ENCODE data around the gene LMBR1.
"Not testable (repeated sequence)": the region's sequence is repeated elsewhere in the genome, so short reads cannot be mapped to it uniquely, and the experiment has no call there.

LMBR1 gene

GRCh38 chr7:156909574-156910252 lies 16.7 kb upstream of the LMBR1 start:
- DNase-seq; intact Hi-C loops (cut with DNase I): not testable (repeated sequence)

DNA sequence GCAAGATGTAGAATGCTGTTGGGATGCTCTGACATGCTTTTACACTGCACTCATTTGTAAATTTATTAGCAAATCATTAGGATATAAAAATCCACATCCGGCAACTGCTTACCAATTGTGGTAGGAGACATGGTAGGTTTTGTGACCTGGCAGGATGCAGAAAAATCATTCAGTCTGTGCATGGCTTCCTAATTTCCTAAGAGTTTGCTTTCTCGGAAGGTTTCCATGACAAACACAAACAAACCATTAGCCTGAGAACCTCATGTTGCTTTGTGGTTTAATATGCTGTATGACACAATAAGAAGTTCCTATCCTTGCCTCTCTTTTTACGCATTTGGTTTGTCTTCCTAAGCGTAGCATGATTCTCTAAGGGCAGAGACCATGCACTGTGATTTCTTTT lies 14.7 kb upstream of the LMBR1 start:
- intact Hi-C loops (cut with DNase I): no loop called here
- DNase-seq: no peak

DNA sequence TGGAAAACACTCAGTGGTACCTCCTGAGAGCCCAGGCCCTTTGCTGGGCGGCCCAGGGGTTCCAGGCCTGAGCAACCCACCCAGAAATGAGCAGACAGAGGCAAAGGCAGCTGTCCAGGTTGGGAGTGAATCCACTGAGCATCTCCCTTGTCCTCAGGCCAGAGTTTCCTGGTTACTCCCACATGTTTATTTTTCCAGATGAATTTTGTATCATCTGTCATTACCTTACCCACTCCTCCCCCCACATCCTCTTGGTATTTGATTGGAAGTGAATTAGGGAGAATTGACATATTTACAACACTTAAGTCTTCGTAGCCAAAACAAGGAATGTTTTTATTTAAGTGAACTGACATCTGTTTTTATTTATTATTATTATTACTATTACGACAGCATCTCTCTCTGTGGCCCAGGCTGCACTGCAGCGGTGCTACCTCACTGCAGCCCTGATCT lies 13.2 kb upstream of the LMBR1 start:
- no peak for DNase-seq
- intact Hi-C loops (cut with DNase I): no loop called here

GRCh38 chr7:156903232-156903909 lies 10.4 kb upstream of the LMBR1 start:
- no peak for DNase-seq
- intact Hi-C loops (cut with DNase I): no loop called here

DNA sequence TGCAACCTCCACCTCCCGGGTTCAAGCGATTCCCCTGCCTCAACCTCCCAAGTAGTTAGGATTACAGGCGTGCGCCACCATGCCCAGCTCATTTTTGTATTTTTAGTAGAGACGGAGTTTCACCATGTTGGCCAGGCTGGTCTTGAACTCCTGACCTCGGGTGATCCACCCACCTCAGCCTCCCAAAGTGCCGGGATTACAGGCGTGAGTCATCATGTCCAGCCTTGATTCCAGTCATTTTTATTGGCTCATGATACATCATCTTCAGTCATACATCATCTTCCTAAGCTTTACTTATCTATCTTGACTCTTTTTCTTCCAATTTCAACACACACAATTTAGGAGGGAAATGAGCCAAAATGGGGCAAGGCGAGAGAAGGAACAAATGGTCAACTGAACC lies 7.1 kb upstream of the LMBR1 start:
- intact Hi-C loops (cut with DNase I): not testable (repeated sequence)

GRCh38 chr7:156898938-156899337 lies 6.0 kb upstream of the LMBR1 start:
- intact Hi-C loops (cut with DNase I): loop anchor here (10.0 kb wide), 2 partner anchors 246 to 436 kb away; partner anchors contain the start of gene DNAJB6
- DNase-seq: no peak

More for the DNA sequence above, 7.1 kb upstream of the LMBR1 start:
- not testable (repeated sequence) for DNase-seq

- intact Hi-C loops (cut with DNase I): loop anchor here (10.0 kb wide), 2 partner anchors 247 to 437 kb away; partner anchors contain the start of gene DNAJB6
- DNase-seq: peak in 1 of 42 donors; percentile 21
Observed at GRCh38 chr7:156897673-156898072, 4.7 kb upstream of the LMBR1 start.

GRCh38 chr7:156896388-156897022 lies 3.5 kb upstream of the LMBR1 start:
- no peak for DNase-seq
- intact Hi-C loops (cut with DNase I): loop anchor here (10.0 kb wide), 2 partner anchors 248 to 438 kb away; partner anchors contain the start of gene DNAJB6

GRCh38 chr7:156895024-156895780 lies 2.2 kb upstream of the LMBR1 start:
- intact Hi-C loops (cut with DNase I): loop anchor here (10.0 kb wide), 2 partner anchors 250 to 440 kb away; partner anchors contain the start of gene DNAJB6
- DNase-seq: no peak

DNA sequence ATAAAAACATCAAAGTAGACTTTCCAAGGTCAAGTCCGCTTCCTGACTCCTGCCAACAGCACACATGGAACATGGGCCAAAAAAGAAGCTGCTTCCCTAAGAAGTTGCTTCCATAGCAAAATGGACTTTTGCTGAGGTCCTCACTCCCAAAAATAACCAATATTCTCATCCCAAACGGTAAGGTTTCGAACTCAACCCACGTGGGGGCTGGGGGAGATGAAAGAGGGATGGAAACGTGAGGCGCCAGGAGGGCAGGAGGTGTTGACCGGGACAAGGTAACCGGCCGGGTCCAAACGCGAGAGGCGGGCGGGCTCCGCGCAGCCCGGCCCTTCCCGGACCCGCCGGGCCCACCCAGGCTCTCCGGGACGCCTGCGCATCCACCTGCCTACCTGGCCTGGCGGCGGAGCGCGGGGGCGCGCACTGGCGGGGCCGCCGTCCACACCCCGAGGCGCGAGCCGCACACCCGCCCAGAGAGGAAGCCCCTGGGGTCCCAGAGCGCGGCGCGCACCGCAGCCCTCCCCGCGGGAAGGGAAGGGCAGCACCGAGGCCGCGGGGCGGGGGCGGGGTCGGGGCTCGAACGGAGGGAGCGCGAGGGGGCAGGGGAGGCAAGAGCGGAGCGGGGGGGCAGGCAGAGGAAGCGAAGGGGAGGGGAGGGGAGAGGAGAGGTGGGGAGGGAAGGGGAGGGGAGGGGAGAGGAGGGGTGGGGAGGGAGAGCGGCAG lies 742 bp downstream of the LMBR1 start:
- DNase-seq: peak in 34 of 42 donors; percentile 12 to 69 (median 40)
- intact Hi-C loops (cut with DNase I): loop anchor here (10.0 kb wide), 2 partner anchors 253 to 443 kb away; partner anchors contain the start of gene DNAJB6

DNA sequence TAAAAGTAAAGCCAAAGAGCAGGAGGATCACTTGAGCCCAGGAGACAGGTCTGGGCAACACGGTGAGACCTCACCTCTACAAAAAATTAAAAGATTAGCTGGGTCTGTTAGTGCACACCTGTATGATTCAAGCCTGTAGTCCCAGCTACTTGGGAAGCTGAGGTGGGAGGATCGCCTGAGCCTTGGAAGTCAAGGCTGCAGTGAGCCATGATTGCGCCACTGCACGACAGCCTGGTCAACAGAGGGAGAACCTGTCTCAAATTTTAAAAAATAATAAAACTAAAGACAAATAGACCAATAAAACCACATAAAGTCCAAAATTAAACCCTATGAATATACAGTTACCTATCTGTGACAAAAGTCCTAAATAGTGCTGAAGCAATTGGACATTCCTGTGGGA lies 3.2 kb downstream of the LMBR1 start:
- DNase-seq: no peak
- intact Hi-C loops (cut with DNase I): loop anchor here (10.0 kb wide), 2 partner anchors 255 to 445 kb away; partner anchors contain the start of gene DNAJB6

DNA sequence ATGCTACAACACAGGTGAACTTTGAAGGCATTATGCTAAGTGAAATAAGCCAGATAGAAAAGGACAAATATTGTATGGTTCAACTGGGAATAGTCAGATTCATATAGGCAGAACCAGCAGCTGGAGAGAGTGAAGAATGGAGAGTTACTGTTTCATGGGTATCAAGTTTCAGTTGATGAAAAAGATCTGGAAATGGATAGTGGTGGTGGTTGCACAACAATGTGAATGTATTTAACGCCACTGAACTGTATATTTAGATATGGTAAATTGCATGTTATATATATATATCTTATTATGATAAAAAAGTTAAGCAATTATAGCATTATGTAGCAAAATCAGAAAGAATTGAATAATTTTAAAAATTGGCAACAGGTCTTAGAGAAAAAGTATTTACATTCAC lies 3.9 kb downstream of the LMBR1 start:
- no peak for DNase-seq
- intact Hi-C loops (cut with DNase I): no loop called here

GRCh38 chr7:156886020-156886795 lies 6.8 kb downstream of the LMBR1 start:
- intact Hi-C loops (cut with DNase I): no loop called here
- no peak for DNase-seq

- DNase-seq: no peak
- intact Hi-C loops (cut with DNase I): no loop called here
Observed at GRCh38 chr7:156881679-156882078, 11.3 kb downstream of the LMBR1 start.

- DNase-seq: no peak
- intact Hi-C loops (cut with DNase I): no loop called here
Observed at GRCh38 chr7:156875766-156876165, 17.2 kb downstream of the LMBR1 start.

GRCh38 chr7:156868363-156868762 lies 24.6 kb downstream of the LMBR1 start:
- DNase-seq; intact Hi-C loops (cut with DNase I): not testable (repeated sequence)

DNA sequence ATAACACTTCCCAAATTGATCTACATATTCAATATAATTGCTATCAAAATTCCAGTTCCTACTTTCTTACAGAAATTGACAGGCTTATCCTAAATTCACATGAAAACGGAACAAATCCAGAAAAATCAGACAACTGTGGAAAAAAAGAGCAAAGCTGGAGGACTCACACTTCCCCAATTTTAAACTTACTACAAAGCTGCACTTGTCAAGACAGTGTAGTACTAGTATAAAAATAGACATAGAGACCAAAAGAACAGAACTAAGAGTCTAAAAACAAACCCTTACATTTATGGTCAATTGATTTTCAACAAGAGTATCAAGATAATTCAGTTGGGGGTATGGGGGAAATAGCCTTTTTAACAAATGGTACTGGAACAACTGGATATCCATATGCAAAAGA lies 27.5 kb downstream of the LMBR1 start:
- intact Hi-C loops (cut with DNase I): no loop called here
- DNase-seq: no peak

DNA sequence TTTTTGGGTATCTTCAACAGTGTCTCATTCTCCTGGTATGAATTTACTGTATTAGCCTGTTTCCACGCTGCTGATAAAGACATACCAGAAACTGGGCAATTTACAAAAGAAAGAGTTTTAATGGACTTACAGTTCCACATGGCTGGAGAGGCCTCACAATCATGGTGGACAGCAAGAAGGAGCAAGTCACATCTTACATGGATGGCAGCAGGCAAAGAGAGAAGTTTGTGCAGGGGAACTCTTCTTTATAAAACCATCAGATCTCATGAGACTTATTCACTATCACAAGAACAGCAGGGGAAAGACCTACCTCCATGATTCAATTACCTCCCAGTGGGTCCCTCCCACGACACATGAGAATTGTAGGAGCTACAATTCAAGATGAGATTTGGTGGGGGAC lies 31.0 kb downstream of the LMBR1 start:
- DNase-seq; intact Hi-C loops (cut with DNase I): not testable (repeated sequence)
